Activated CD4-positive, alpha-beta T cell treated with anti-CD3 and anti-CD28 coated beads for 4 hours (primary cell): Measurements from ENCODE around the gene RHOJ.
"Not testable (repeated sequence)": the region's sequence is repeated elsewhere in the genome, so short reads cannot be mapped to it uniquely, and the experiment has no call there.

ENCODE experiments used
- DNase-seq, 2 donors: peaks; one replicate each; pipeline ENCODE4 v3.0.0-alpha.2; 2020

Gene RHOJ

DNA sequence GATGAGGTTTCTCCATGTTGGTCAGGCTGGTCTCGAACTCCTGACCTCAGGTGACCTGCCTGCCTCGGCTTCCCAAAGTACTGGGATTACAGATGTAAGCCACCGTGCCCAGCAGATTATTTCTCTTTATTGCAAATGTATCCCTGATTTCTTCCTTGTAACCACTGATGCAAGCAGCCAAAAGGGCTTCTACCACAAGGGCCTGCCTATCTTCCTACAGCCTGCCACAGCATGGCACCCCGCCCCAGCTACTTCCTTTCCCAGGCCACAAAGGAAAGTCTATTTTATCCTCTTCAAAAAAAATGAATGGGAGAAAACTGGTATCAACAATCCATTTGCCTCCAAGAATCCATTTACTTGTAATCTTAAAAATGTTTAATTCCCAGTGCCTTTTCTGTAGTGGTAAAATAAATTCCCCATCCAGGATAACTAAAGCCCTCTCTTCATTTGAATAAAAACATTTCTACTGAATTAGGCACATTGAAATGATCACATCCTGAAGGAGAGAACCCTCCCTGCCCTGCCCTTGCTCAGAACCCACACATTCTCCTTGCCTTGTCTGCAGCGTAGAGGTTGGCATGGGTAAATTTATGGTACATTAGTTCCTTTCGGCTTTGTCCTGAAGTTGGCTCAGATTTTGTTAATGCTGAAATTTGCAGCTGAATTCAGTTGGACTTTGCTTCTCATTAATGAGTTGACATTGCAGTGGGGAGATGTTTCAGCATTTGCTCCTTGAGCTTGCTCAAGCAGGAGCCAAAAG, 95.3 kb downstream of the RHOJ start:
- no peak for DNase-seq

DNA sequence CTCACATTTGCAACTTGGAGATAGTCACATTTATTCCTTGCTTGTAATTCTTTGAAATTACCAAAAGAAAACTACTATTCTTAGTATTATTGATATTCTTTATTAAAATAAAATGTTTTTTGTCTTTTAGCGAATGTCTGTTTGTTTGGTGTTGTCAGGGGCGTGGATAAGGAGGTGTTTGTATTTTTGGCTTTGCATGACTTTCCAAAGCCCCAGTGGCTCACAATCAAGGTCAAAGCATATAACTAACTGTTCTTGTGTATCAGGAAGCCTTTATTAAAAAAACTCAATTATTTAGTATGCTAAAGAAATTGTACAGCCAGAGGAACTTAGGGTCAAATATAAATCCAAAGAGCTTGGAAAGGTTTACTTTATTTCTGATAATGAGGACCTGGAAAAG, 96.6 kb downstream of the RHOJ start:
- DNase-seq, result no peak

DNA sequence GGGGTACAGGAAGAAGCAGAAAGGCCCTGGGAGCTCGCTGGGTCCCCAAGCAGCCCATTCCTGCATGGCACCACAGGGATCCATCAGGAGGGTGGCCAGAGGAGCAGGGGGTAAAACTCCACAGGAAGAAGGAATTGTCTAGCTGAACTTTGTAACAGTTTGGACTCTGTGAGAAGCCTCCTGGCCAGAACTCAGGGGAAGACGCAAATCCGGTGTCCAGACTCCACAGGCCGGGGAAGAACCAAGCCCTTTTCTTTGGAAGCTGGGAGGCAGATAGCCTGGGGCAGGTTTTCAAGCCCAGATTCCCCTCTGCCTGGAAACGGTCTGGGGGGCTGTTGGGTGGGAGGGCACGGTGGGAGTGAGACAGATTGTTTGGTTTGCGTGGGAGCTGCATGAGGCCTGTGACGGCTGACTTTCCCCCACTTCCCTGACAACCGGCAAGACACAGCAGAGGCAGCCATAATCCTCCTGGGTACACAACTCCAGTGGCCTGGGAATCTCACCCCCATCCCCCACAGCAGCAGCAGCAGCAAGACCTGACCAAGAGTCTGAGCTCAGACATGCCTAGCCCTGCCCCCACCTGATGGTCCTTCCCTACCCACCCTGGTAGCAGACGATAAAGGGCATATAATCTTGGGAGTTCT, 97.8 kb downstream of the RHOJ start:
- no peak for DNase-seq

DNA sequence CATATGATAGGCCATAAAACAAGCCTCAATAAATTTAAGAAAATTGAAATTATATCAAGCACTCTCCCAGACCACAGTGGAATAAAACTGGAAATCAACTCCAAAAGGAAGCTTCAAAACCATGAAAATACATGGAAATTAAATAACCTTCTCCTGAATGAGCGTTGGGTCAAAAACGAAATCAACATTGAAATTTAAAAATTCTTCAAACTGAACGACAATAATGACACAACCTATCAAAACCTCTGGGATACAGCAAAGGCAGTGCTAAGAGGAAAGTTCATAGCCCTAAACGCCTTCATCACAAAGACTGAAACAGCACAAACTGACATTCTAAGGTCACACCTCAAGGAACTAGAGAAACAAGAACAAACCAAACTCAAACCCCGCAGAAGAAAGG, 100.2 kb downstream of the RHOJ start:
- DNase-seq, result not testable (repeated sequence)

DNA sequence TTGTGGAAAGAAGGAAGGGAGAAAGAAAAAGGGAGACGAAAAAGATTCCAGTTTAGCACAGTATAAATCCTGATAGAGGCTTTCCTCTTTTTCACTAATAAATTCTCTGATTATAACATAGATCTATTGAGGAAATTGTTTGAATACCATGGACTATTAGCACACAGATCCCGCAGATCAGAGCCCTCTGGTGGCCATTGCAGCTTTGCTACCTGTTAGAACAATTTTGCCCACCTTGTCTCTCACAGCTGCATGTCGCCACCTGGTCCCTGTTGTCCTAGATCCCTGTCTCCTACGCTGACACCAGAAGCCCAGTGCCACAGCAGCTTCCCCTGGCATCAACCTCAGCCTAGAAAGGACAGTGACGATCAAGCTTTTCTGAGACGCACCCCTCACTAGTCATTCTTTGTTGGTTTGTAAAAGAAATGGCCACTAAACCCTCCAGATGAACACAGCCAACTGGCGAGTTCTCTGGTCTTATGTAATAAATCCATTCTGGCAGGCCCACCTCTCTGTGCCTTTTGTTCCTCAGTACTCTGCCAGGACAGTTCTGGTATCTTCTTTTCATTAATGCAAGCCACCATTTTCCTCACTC, 104.6 kb downstream of the RHOJ start:
- DNase-seq, result no peak

DNA sequence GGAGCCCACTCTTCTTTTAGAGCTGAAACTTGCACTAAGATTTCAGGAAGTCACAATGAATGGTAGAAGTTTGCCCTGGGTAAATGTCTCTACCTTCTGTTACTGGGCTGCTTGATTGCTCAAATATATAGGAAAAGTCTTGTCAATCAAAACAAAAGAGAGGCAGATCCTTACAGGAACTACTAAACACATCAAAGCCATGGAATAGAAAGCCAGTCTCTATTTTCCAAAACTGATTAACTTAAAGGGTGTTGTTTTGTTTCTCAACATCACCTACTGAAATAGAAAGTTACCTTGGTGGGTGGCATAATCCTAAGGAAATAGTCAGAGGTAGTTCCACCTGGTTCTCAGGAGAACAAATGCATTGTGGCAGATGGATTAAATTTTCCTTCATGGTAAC, 114.6 kb downstream of the RHOJ start, which contains the start of gene GPHB5:
Gene GPHB5, minus strand, starts transcription at position 101 of the 400 bp plus-strand sequence. CDS start 1,086 bp downstream, outside the sequence.
- no peak for DNase-seq

DNA sequence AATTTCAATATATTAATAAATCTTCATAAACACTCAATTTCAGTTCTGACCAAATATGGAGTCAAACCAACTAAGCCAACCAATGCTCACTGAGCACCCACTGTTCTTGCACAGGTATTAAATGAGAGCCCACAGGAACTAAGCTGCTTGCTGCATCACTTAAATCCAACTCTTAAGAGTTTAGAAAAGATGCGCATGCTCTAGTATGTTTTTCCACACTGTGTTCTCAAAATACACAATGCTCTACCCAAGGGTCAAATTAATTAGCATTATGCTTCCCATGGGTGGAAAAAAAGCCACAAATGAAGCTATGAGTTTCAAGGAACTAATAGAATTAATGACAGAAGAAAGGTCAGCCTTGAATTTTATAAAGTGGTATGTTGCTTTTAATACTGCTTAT, 118.2 kb downstream of the RHOJ start:
- DNase-seq, result no peak

DNA sequence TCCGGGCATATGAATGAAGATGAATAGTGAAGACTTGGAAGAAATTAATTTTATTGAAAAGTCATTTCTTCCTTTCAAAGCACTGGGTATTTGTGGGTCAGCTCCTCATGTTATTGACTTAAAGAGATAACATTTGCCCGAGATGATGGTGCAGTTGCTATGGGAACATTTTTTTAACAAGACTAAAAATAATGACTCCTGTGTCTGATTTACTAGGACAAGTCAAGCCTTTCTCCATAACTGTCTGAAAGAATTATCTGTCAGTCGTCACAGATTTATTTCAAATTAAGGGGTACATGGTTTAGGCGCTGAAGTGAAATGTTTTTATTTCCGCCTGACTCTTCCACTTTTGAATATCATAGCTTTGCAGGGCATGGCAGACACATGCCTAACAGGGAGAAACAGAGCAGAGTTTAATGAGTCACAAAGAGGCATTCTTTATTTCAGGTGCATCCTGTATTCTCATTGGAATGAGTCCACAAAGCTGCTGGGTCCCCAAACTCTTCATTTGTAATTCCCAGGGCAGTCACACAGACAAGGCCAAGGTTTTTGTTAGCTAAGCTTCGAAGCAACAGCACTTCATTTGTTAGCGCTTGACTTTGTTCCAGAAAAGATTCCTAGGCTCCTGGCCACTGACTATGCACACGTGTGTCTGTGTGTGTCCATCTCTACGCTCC, 118.8 kb downstream of the RHOJ start:
- DNase-seq, result no peak

DNA sequence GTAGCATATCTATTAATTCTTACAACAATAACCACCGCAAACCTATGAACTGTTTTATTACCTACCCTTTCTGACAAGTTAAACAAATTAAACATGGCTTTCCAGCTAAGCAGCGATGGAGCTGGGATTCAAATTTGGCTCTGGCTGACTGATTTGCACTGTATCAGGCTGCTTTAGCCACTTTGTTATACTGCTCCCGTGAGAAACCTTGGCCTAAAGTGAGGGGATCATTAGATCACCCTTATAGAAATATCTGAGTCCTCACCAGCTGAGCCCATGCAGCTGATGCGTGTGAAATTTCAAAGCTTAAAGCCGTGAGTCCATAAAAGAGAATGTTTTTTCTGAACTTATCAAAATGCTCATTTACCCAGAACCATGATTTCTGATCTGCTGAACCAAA, 122.6 kb downstream of the RHOJ start:
- no peak for DNase-seq

DNA sequence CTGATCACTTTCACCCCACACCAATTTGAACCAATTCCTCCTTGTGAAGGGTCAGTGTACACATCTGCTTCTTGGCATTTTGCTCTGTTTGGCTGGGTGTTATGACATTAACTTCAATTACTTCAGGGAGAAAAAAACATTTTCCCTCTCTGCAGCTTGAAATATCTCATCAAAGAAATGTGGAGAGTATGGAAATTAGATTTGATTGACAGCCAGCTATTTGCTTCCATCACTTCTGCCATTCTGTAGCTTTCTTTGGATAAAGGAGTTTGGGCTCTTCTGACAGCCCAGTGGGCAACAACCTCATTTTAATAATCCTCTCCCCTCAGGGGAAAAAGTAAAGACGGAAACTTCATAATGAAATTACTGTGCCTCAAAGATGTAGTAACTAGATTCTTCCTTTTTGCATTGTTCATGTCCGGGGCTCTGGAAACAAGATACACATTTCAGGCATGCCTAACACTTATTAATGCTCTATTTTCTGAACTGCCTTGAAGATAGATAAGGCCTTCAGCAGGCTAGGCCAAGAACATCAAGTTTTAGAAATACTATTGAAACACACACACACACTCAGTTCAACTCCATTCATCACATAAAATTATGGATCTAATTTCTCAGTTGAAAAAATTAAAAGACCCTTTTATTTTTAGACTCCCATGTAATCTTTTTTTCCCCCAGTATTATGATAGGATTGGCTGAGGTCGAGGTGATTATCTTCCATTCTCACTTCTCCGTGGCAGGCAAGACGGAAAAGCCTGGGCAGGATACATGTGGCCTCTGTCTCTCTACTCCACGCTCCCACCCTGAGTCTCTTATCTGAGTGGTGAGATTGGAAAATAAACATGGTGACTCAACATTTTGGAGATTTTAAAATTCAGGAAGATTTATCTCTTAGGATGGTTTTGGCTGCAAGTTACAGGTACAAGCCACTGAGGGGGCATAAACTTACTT, 124.8 kb downstream of the RHOJ start:
- DNase-seq, result no peak

DNA sequence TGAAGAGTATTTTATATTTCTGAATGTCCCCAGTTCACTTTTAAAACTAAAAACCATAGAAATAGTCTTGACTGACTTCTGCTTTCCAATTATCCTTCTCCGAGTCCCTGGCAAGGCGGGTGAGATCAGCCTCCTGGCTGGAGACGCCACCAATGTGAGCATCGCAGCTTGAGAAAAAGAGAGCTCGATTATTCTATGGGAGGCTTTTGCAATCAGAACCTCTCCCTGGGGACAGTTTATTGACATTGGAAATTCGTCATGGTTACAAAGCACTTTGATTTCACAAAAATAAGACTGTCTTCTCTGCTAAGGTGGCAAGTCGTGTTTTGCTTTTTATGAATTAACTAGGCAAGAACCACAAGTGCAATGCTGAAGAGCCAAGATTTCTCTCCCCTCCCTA, 138.1 kb downstream of the RHOJ start:
- no peak for DNase-seq
